Measurements from ENCODE around the gene LEMD2.
A peak's percentile ranks its signal among the peaks of the same experiment; 100 is the strongest.
"Not testable (repeated sequence)": the region's sequence is repeated elsewhere in the genome, so short reads cannot be mapped to it uniquely, and the experiment has no call there.

Gene LEMD2

DNA sequence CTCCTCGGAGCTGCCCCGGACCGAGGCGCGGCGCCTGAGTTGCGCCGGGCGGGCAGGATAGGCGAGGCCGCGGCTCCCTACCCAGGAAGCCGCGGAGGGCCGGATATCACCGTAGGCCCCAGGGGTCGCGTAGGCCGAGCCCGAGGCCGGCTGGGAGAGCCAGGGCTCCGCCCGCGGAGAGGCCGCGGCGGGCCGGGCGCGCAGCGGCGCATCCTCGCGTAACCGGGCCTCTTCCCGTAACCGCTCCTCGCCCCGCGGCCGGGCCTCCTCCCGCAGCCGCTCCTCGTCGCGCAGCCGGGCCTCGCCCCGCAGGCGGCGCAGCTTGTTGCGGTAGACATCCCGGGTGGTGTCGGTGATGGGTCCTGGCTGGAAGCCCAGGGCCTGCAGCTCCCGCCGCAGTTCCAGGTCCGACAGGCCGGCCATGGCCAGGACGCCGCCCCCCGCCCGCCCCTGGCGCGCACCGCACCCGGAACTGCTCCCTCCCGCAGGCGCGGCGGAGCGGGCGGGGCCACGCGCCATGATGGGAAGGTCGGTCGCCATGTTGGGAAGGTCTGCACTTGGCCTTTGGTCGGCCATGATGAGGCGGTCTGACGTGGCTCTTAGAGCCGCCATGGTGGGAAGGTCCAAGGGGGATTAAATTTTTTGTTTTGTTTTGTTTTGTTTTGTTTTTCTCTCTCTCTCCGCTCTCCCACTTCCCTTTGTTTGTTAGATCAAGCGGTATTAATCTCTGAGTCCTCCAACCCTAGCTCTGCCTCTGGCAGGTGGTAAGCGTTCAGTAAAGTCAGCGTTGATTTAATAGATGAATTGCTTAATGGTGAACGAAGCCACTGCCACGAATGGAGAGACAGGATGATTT lies at the start of gene LEMD2:
Gene LEMD2, minus strand, starts transcription at position 437 of the 856 bp plus-strand sequence. Its CDS starts 14 bp downstream, at position 423.
- DNase-seq, result peak; percentile 92

DNA sequence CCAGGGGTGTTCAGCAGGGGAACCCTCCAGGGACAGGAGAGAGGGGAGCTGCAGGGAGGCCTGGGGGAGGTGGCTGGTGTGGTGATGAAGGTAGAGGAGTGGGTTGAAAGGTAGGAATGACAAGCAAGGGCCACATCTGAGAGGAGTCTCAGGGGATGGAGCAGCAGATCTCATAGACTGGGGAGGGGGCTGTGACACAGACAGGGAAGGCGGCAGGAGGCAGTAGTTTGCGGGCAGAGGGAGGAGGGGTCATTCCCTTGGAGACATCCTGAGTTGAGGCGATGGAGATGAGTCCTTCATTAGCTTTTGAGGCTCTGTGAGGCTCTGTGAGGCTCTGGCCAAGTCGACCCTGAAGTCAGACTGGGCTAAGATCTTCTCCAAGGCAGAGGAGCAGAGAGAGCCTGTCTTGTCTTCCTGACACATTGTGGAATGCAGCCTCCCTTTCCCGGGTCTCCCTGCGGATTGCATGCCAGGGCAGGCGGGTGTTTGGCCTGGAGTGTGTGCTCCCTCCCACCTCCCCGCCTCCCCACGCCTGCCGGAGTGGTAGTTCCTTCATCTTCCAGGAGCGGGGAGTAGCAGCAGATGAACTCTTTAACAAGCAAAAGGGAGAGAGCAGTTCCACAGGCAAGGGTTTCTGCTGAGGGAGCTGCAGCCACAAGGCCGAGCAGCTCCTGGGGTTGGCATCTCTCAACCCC lies 49.2 kb upstream of the LEMD2 start:
- no peak for DNase-seq

DNA sequence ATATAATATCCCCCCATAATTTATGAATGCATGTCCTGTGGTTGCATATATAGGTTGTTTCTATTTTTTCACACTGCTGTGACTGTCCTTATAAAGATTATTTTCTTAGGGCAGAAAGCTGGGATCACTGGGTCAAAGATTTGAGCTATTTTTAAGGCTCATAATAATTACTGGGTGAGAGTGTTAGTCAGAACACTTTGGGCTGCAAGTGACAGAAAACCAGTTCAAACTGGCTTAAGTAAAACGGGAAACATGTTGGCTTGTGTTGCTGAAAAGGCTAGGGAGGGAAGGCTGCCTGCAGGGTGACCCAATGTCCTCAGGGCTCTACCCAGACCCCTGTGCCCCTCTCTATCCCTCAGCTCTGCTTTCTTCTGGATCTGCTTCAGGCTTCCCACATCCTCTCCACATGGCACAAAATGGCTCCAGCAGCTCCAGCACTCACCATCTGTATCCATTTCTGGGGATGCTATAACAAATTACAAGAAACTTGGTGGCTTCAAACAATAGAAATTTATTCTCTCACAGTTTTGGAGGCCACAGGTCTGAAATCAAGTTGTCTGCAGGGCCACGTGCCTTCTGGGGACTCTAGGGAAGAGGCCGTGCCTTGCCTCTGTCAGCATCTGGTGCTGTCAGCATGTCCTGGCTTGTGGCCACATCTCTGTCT lies 48.0 kb upstream of the LEMD2 start:
- no peak for DNase-seq

DNA sequence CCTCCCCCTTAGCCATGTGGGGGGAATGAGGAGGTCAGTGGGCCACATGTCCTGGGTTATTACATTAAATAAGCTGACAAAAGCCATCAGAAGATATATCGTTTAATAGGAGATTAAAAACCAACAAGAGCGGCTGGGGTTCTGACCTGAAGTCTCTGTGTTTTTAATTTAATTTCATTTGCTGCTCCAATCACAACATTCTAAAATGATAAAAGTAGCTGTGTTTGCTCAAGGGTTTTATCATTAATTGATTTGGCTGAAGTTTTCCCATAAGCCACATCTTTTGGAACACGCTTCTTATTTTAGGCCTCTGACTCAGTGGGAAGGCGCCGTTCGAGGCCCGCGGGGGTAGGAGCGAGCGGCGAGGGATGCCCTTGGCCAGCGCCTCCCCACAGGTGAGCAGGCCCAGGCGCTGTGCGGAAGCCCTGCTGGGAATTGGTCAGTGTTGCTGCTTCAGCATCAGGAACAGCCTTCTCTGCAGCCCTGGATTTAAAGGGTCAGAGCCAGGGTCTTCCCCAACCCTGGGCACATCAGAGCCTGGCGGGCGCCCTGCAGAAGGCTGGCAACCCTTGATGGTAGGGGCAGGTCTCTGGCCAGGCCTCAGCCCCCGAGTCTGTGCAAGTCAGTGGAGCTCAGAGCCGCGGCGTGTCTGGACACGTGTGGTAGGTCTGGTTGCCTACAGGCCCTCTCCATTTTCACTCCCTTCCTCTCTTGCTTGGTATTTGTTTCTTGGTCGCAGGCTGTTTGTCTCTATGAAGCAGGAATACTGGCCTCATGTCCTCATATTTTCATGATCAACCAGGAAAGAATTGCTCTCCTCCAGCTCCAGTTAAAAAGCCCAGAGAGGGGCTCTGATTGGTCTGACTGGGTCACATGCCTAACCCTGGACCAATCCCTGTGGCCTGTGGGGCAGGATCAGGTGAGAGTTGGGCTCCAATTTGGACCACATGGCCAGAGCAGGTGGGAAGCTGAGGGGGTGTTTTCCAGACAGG lies 45.8 kb upstream of the LEMD2 start:
- DNase-seq, result no peak

DNA sequence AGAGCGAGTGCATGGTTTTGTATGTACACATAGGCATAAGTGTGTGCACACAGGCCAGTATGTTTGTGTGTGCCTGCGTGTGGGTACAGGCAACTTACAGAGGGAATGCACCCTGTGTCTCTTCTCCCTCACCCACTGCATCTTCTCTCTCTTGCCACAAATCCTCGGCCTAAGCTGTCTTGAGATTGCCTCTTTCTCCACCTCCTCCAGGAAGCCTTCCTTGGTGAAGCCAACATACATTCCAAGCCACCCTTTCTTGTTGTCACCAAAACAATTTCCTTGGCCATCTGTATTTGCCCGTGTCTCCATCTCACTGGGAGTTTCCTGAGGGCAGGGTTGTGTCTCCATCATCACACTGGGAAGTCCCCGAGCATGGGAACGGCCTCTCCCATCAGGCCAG lies 44.7 kb upstream of the LEMD2 start:
- no peak for DNase-seq

DNA sequence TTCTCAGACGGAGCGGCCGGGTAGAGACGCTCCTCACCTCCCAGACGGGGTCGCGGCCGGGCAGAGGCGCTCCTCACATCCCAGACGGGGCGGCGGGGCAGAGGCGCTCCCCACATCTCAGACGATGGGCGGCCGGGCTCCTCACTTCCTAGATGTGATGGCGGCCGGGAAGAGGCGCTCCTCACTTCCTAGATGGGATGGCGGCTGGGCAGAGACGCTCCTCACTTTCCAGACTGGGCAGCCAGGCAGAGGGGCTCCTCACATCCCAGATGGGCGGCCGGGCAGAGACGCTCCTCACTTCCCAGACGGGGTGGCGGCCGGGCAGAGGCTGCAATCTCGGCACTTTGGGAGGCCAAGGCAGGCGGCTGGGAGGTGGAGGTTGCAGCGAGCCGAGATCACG lies 43.9 kb upstream of the LEMD2 start:
- not testable (repeated sequence) for DNase-seq

DNA sequence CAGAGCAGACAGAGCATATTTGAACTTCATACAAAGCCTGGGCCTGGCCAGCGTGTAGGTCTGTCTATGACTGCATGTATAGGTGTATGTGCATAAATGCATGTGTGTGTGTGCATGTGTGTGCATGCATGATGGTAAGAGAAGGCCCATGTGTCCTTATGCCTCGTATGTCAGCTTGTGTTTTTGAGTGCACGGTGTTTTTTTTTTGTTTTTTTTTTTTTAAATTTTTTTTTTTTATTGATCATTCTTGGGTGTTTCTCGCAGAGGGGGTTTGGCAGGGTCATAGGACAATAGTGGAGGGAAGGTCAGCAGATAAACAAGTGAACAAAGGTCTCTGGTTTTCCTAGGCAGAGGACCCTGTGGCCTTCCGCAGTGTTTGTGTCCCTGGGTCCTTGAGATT lies 42.8 kb upstream of the LEMD2 start:
- not testable (repeated sequence) for DNase-seq

DNA sequence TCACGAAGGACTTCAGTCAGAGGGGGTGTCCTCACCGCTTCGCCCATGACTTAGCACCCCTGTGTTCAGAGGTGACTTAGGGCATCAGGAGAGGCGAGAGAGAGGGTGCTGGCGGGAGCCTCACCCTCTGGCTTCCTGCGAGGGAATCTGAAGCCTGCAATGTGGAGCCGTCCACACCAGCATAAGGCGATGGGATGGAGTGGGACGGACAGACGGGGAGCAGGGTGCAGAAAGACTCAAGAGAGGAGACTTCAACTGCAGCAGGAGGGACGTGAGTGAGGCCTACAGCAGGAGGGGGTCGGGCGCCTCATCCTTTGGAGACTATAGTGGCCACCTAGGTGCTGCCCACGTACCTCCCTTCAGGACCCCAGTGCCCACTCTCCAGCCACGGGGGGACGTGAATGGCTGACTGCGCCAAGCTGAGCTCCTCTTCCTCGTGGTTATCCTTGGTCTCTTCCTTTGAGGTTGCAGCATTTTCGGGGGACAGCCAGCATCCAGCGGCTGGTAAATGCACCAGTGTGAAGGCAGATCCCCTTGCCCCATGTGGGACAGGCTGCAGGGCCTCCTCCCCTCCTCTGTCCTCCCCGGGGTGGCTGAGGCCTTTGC lies 41.8 kb upstream of the LEMD2 start:
- DNase-seq, result no peak

DNA sequence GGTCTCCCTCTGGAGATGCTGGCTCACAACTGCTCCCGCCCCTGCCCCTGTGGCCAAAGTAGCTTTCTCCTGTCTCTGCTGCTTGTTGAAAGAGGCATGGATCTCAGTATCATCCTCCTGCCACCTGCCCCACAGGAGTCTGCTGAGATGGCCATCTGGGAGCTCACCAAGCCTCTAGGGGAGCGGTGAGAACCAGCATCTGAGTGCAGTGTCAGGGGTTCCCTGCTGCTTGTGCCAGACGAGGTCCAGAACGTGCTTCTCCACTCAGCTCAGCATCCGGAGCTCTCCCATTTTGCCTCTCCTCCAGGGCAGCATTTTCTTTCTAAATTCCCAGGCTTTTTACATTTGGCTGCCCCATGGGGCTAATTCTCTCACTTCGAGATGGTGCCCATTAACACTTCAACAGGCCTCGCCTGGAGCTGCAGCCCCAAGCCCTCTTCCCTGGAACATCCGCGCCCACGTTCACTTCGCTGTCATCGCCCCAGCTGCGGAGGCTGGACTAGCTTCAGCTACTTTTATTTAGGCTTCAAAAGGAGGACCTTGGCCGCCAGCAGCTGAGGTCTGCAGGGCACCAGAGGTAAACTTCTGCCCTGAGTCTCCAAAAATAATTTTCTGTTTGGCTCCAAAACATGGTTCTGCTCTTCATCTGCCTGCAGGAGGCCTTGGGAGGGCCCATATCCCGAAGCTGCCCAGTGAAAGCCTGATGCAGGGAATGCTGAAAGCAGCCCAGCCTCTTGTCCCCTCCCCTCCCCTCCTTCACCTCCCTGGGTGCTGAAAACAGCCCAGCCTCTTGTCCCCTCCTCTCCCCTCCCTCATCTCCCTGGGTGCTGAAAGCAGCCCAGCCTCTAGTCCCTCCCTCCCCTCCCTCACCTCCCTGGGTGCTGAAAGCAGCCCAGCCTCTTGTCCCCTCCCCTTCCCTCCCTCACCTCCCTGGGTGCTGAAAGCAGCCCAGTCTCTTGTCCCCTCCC lies 40.1 kb upstream of the LEMD2 start:
- peak; percentile 64 for DNase-seq

DNA sequence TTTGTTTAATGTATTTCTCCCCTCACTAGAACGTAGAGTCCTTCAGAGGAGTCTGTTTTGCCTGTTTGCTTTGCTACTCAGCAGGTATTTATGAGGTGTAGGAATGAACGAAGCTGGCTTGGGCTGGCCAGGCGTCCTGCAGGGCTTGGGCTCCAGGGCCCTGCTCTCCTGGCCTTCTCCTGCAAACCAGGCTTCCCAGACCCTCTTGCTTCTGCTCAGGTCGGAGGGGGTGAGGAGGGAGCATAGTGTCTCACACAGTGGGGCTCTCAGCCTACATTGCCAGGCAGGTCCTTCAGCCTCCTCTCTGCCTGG lies 39.5 kb upstream of the LEMD2 start:
- DNase-seq, result peak; percentile 22

DNA sequence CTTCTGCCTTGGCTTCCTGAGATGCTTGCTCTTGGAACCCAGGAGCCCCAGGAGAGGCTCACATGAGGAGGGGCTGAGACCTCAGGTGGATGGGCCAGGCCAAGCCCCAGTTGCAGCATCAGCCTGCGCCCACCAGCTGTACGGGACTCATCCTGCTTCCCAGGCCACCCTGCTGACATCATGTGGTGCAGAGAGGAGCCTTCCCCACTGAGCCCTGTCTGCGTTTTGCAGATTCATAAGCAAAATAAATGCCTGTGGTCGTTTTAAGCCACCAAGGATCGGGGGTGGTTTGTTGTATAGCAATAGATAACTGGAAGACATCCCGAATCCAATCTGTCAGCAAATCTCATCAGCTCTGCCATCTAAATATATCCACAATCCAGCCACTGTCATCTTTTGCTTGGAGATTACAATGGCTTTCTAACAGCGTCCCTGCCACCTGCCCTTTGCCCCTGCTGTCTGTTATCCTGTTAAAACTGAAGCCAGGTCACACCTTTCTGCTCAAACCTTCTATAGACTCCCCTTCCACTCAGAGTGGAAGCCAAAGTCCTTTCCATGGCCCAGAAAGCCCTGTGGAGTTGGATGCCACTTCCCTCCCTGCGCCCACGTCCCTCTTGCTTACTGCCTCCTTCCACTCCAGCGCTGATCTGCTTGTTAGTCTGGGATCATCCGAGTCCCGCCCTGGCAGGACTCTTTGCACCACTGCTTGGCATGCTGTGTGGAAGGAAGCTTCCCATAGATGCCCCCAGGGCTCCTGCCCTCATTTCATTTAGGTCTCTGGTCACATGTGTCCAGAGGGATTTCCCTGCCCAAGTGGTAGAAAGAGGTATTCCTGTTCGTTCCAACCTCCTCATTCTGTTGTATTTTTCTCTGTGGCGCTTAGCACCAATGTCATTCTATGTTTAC lies 38.9 kb upstream of the LEMD2 start:
- no peak for DNase-seq

DNA sequence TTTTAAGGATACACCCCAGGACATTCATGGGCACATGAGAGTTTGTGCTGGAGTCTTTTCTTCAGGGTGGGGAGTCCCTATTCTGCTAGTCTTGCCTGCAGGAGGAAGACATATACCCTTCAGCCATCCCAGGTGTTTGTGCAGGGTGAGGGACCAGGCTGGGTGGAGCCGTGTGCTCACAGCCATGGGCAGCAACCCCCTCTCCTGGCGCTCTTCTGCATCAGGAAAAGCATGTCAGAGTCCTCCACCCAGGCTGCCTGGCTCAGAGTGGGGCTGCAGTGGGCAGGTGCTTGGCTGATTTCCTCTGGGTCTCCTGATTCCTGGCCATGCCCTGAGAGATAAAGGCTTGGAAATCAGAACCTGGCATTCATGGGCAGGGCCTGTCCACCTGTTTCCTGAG lies 37.6 kb upstream of the LEMD2 start:
- DNase-seq, result no peak

DNA sequence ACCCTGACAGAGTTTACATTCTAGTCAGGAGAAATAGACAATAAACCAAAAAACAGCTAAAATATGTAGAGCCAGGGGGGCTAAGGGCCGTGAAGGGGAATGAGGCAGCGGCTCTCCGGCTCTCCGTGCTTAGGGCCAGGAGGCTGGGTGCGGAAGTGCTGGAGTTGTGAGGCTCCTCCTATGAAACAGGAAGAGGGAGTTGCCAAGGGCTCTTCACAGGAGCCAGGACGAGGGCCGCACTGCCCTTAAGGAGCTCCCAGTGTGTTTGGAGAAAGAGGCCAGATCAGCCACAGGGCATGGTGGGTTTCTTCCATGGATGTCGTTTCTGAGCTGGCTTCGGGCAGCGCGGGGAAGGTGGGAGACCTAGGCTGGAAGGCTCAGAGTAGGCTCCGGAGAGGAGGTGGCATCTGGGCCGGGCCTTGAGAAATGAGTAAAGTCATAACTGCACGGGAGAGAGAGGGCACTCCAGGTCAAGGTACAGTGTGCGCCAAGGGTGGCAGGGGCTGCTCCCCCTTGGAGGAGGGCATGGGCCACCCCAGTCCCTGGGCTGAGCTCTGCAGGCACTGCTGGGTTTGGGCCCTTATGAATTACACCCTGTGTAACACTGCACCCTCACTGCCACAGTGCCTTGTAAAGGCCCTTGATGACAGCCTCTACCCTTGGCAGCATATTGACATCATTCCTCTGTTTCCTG lies 35.7 kb upstream of the LEMD2 start:
- no peak for DNase-seq

DNA sequence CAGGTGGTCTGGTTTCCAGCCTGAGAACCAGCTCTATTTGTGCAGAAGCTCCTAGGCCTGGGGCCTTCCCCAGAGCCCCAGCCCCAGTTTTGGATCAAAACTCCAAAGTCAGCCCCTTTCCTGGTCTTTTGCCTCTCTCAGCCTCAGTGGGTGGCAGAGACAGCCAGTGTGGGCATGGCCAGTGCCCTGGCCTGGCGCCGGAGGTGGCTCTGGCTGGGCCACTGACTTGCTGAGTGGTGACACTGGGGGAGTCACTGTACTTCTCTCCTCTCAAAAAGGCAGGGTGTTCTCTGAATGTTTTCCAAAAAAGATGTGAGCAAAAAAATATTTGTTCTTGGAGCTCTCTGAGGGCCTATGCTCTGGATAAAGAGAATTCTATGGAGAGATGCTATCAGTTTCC lies 34.9 kb upstream of the LEMD2 start:
- DNase-seq, result no peak

DNA sequence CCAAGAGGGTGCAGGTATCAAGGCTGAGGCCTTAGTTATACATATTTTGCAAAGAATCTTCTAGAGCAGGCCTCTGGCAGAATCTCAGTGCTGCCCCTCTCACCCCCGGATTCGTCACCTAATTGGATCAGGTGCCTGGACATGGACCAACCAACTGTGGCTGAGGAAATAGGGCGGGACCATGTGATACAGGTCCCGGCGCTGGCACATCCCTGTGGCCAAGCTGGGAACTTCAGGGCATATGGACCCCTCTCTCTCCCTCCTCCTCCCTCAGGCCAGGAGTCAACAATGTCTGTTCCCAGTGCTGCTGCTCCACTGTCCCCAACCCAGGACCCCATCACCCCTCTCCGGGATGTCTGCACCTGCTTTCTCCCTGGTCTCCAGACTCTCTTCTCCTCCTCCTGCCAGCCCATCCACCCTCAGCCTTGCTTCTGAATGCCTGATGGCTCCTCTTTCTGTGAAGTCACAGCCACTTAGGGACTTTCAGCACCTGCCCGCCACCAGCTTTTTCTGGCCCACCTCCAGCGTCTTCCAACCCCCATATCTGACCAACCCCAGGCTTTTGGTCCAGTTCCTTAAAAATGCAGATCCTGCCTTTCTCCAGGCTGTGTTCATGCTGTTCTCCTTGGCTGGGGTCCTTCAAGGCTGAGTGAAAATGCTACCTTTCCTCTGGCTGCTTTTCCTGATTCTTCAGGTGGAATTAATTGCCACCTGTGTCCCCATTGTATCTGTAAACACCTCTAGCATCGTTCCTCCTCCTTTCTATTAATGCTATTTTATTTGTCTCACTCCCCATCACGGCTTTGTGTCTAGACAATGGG lies 33.9 kb upstream of the LEMD2 start:
- peak; percentile 25 for DNase-seq

DNA sequence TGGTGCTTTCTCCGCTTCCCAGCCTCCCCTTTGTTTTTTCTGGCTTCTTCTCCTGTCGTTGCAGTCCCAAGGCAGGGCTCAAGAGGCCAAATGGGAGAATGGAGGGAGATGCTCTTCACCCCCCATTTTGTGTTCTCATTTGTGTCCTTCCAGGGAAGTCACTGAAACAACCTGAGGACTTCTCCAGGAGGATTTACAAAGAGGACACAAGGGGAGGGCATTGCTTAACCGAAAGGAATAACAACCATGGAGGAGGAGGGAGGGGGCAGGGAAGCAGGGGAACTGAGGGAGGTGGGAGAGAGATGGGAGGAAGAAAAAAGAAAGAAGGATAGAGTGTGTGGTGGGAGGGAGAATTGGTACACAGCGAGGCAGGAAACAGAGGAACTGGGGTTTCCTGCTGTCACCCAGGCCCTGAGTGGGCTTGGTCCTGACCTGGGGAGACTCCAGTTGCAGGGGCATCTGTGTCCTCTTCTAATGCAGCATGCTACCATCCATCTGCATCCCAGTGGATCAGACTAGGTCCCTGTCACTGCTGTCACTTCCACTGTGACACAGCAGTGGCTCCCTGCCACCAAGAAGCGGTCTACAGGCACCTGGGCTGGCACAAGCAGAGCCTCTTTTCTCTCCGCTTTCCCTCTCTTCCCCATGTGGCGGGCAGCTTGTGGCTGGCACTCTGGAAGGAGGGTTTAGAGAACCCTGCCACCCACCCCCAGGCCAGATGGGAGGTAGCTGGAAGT lies 32.0 kb upstream of the LEMD2 start:
- no peak for DNase-seq

DNA sequence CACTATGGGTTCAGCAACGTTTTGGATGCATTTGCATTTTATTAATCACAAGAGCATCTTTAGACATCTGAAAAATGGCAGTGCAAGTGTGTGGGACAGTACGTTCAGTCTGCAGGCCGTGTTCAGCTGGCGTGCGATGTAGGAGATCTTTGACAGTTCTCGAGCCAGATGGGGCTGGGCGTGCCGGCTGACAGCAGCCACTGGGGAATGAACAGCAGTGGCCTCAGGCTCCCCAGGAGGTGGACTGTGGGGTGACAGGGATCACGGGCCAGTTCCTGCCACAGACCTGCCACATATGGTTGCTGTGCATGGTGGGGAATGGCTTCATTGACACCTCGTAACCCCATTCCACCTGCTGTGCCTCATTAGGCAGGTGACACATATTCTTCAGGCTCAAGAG lies 31.3 kb upstream of the LEMD2 start:
- no peak for DNase-seq

DNA sequence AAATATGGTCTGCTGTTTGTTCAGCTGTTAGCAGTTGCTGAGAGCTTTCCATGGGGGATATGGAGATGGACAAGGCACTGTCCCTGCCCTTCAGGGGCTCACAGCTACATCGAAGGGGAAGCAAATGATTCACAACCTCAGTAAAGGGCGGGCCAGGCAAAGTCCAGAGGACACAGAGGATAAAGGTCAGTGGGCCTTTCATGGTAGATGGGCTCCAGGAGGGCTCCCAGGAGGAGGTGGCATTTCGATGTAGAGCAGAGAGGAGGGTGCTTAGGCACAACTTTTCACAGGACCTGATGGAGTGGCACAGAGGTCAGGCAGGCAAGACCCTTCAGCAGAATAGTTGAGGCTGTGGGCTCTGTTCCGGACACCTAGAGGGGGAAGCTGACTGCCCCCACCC lies 30.1 kb upstream of the LEMD2 start:
- DNase-seq, result no peak

Data from NCI-H345 (cell line).